GM18505 (cell line): ENCODE data around the gene PLXNA2.

Source experiments
- ATAC-seq: cut with Tn5 transposase; IDR thresholded peaks from one replicate; pipeline ENCODE4 v1.9.1; 2021; ENCODE audit not compliant: unreplicated experiment
- POLR2A ChIP-seq: IDR thresholded peaks from 4 replicates; pipeline ENCODE4 v1.6.1; 2011; ENCODE audit warnings: borderline replicate concordance; ENCODE audit not compliant: insufficient read depth, insufficient read length; ENCODE audit errors: extremely low read depth

Gene PLXNA2

GRCh38 chr1:208043691-208044181 lies 200.4 kb downstream of the PLXNA2 start:
- TF ChIP-seq POLR2A, result no peak
- no peak for ATAC-seq

GRCh38 chr1:208042868-208043267 lies 201.3 kb downstream of the PLXNA2 start:
- TF ChIP-seq POLR2A, result no peak
- ATAC-seq, result no peak

GRCh38 chr1:208042041-208042615 lies 202.1 kb downstream of the PLXNA2 start:
- no peak for TF ChIP-seq POLR2A
- ATAC-seq, result no peak

GRCh38 chr1:208041505-208041904 lies 202.7 kb downstream of the PLXNA2 start:
- no peak for TF ChIP-seq POLR2A
- no peak for ATAC-seq

- no peak for ATAC-seq
- no peak for TF ChIP-seq POLR2A
These were observed 203.3 kb downstream of the PLXNA2 start for GRCh38 chr1:208040821-208041297.

- TF ChIP-seq POLR2A, result no peak
- no peak for ATAC-seq
These were observed 204.4 kb downstream of the PLXNA2 start for GRCh38 chr1:208039536-208040332.

- ATAC-seq, result no peak
- no peak for TF ChIP-seq POLR2A
These were observed 205.9 kb downstream of the PLXNA2 start for GRCh38 chr1:208038303-208038702.

- no peak for ATAC-seq
- TF ChIP-seq POLR2A, result no peak
These were observed 207.0 kb downstream of the PLXNA2 start for GRCh38 chr1:208036918-208037766.

GRCh38 chr1:208036106-208036808 lies 207.9 kb downstream of the PLXNA2 start:
- ATAC-seq, result no peak
- no peak for TF ChIP-seq POLR2A

GRCh38 chr1:208034135-208034534 lies 210.0 kb downstream of the PLXNA2 start:
- ATAC-seq, result no peak
- TF ChIP-seq POLR2A, result no peak

GRCh38 chr1:208033236-208033635 lies 210.9 kb downstream of the PLXNA2 start:
- no peak for ATAC-seq
- TF ChIP-seq POLR2A, result no peak

GRCh38 chr1:208031932-208032320 lies 212.3 kb downstream of the PLXNA2 start:
- no peak for ATAC-seq
- no peak for TF ChIP-seq POLR2A
